ENCODE measurements around the gene UGT1A4.

UGT1A4 gene

GRCh38 chr2:233684640-233685039 lies 33.9 kb upstream of the UGT1A4 start:
- Histone ChIP-seq H3K4me3 (ENCODE audit: extremely low read depth, insufficient read depth, low read length, poor library complexity, severe bottlenecking) (no peak overlapping the region), H3K9me3 (ENCODE audit: control insufficient read depth, low read length) (no peaks in the 10 kb centered on the region), H3K27ac (ENCODE audit: low read depth, low read length, severe bottlenecking) (no peak overlapping the region), H3K36me3 (ENCODE audit: control insufficient read depth, insufficient read depth, low read length) (no peaks in the 10 kb centered on the region), H3K4me1 (ENCODE audit: control insufficient read depth, insufficient read depth, low read length, poor library complexity, severe bottlenecking) (no peaks in the 10 kb centered on the region)
- 100% methylated on average over 1 of the region's 1 CpG; no CpG with 5 or more reads in 1 of the 2 experiments for WGBS, 2 experiments (ENCODE audit: insufficient coverage in 2 of 2)

GRCh38 chr2:233686928-233687327 lies 31.6 kb upstream of the UGT1A4 start:
- Histone ChIP-seq H3K9me3 (ENCODE audit: control insufficient read depth, low read length) (no peaks in the 10 kb centered on the region), H3K4me1 (ENCODE audit: control insufficient read depth, insufficient read depth, low read length, poor library complexity, severe bottlenecking) (no peaks in the 10 kb centered on the region), H3K36me3 (ENCODE audit: control insufficient read depth, insufficient read depth, low read length) (no peaks in the 10 kb centered on the region), H3K27ac (ENCODE audit: low read depth, low read length, severe bottlenecking) (no peak overlapping the region), H3K4me3 (ENCODE audit: extremely low read depth, insufficient read depth, low read length, poor library complexity, severe bottlenecking) (no peak overlapping the region)
- 79 to 81% methylated on average over 2 to 3 of the region's 5 CpGs for WGBS, 2 experiments (ENCODE audit: insufficient coverage in 2 of 2)

GRCh38 chr2:233688341-233688740 lies 30.2 kb upstream of the UGT1A4 start:
- 78 to 100% methylated on average over 2 to 3 of the region's 5 CpGs for WGBS, 2 experiments (ENCODE audit: insufficient coverage in 2 of 2)
- H3K4me3 ChIP-seq (ENCODE audit: extremely low read depth, insufficient read depth, low read length, poor library complexity, severe bottlenecking) = no peak overlapping the region
- H3K36me3 ChIP-seq (ENCODE audit: control insufficient read depth, insufficient read depth, low read length) = no peaks in the 10 kb centered on the region
- H3K4me1 ChIP-seq (ENCODE audit: control insufficient read depth, insufficient read depth, low read length, poor library complexity, severe bottlenecking) = no peaks in the 10 kb centered on the region
- H3K27ac ChIP-seq (ENCODE audit: low read depth, low read length, severe bottlenecking) = no peak overlapping the region
- no peaks in the 10 kb centered on the region for H3K9me3 ChIP-seq (ENCODE audit: control insufficient read depth, low read length)

GRCh38 chr2:233689031-233689430 lies 29.5 kb upstream of the UGT1A4 start:
- no peaks in the 10 kb centered on the region for H3K4me1 ChIP-seq (ENCODE audit: control insufficient read depth, insufficient read depth, low read length, poor library complexity, severe bottlenecking)
- H3K36me3 ChIP-seq (ENCODE audit: control insufficient read depth, insufficient read depth, low read length) = no peaks in the 10 kb centered on the region
- no peak overlapping the region for H3K27ac ChIP-seq (ENCODE audit: low read depth, low read length, severe bottlenecking)
- H3K4me3 ChIP-seq (ENCODE audit: extremely low read depth, insufficient read depth, low read length, poor library complexity, severe bottlenecking) = no peak overlapping the region
- no peaks in the 10 kb centered on the region for H3K9me3 ChIP-seq (ENCODE audit: control insufficient read depth, low read length)

- WGBS, 2 experiments (ENCODE audit: insufficient coverage in 2 of 2) = 54 to 60% methylated on average over 1 to 2 of the region's 3 CpGs
- Histone ChIP-seq H3K4me1 (ENCODE audit: control insufficient read depth, insufficient read depth, low read length, poor library complexity, severe bottlenecking) (no peaks in the 10 kb centered on the region), H3K4me3 (ENCODE audit: extremely low read depth, insufficient read depth, low read length, poor library complexity, severe bottlenecking) (no peak overlapping the region), H3K36me3 (ENCODE audit: control insufficient read depth, insufficient read depth, low read length) (no peaks in the 10 kb centered on the region), H3K9me3 (ENCODE audit: control insufficient read depth, low read length) (no peaks in the 10 kb centered on the region), H3K27ac (ENCODE audit: low read depth, low read length, severe bottlenecking) (no peak overlapping the region)
Measured at GRCh38 chr2:233689501-233689900, 29.0 kb upstream of the UGT1A4 start.

- Histone ChIP-seq H3K4me1 (ENCODE audit: control insufficient read depth, insufficient read depth, low read length, poor library complexity, severe bottlenecking) (no peaks in the 10 kb centered on the region), H3K9me3 (ENCODE audit: control insufficient read depth, low read length) (no peaks in the 10 kb centered on the region), H3K4me3 (ENCODE audit: extremely low read depth, insufficient read depth, low read length, poor library complexity, severe bottlenecking) (no peak overlapping the region), H3K36me3 (ENCODE audit: control insufficient read depth, insufficient read depth, low read length) (no peaks in the 10 kb centered on the region), H3K27ac (ENCODE audit: low read depth, low read length, severe bottlenecking) (no peak overlapping the region)
- WGBS, 2 experiments (ENCODE audit: insufficient coverage in 2 of 2) = 60 to 71% methylated on average over 1 of the region's 4 CpGs
Measured at GRCh38 chr2:233690444-233690843, 28.1 kb upstream of the UGT1A4 start.

- Histone ChIP-seq H3K4me3 (ENCODE audit: extremely low read depth, insufficient read depth, low read length, poor library complexity, severe bottlenecking) (no peak overlapping the region), H3K27ac (ENCODE audit: low read depth, low read length, severe bottlenecking) (no peak overlapping the region), H3K36me3 (ENCODE audit: control insufficient read depth, insufficient read depth, low read length) (no peaks in the 10 kb centered on the region), H3K4me1 (ENCODE audit: control insufficient read depth, insufficient read depth, low read length, poor library complexity, severe bottlenecking) (no peaks in the 10 kb centered on the region), H3K9me3 (ENCODE audit: control insufficient read depth, low read length) (no peaks in the 10 kb centered on the region)
- 88% methylated on average over 4 to 6 of the region's 11 CpGs for WGBS, 2 experiments (ENCODE audit: insufficient coverage in 2 of 2)
Measured at GRCh38 chr2:233691443-233692433, 26.8 kb upstream of the UGT1A4 start.

GRCh38 chr2:233692648-233693047 lies 25.9 kb upstream of the UGT1A4 start, which contains the start of gene UGT1A6:
Gene UGT1A6, plus strand, starts transcription at chr2:233692890. Its CDS starts 115 bp downstream, at chr2:233693005.
- H3K4me1 ChIP-seq (ENCODE audit: control insufficient read depth, insufficient read depth, low read length, poor library complexity, severe bottlenecking) = no peaks in the 10 kb centered on the region
- no peaks in the 10 kb centered on the region for H3K36me3 ChIP-seq (ENCODE audit: control insufficient read depth, insufficient read depth, low read length)
- WGBS, 2 experiments (ENCODE audit: insufficient coverage in 2 of 2) = 93 to 94% methylated on average over 2 to 3 of the region's 4 CpGs
- H3K9me3 ChIP-seq (ENCODE audit: control insufficient read depth, low read length) = no peaks in the 10 kb centered on the region
- H3K27ac ChIP-seq (ENCODE audit: low read depth, low read length, severe bottlenecking) = no peak within 1 kb of the TSS
- H3K4me3 ChIP-seq (ENCODE audit: extremely low read depth, insufficient read depth, low read length, poor library complexity, severe bottlenecking) = no peak within 1 kb of the TSS

GRCh38 chr2:233693963-233694362 lies 24.6 kb upstream of the UGT1A4 start:
- Histone ChIP-seq H3K9me3 (ENCODE audit: control insufficient read depth, low read length) (no peaks in the 10 kb centered on the region), H3K27ac (ENCODE audit: low read depth, low read length, severe bottlenecking) (no peak overlapping the region), H3K4me3 (ENCODE audit: extremely low read depth, insufficient read depth, low read length, poor library complexity, severe bottlenecking) (no peak overlapping the region), H3K4me1 (ENCODE audit: control insufficient read depth, insufficient read depth, low read length, poor library complexity, severe bottlenecking) (no peaks in the 10 kb centered on the region), H3K36me3 (ENCODE audit: control insufficient read depth, insufficient read depth, low read length) (no peaks in the 10 kb centered on the region)
- 91 to 100% methylated on average over 5 of the region's 6 CpGs for WGBS, 2 experiments (ENCODE audit: insufficient coverage in 2 of 2)

GRCh38 chr2:233698740-233699139 lies 19.8 kb upstream of the UGT1A4 start:
- no peak overlapping the region for H3K27ac ChIP-seq (ENCODE audit: low read depth, low read length, severe bottlenecking)
- WGBS, 2 experiments (ENCODE audit: insufficient coverage in 2 of 2) = 68 to 86% methylated on average over 1 to 4 of the region's 4 CpGs
- no peaks in the 10 kb centered on the region for H3K36me3 ChIP-seq (ENCODE audit: control insufficient read depth, insufficient read depth, low read length)
- no peaks in the 10 kb centered on the region for H3K9me3 ChIP-seq (ENCODE audit: control insufficient read depth, low read length)
- no peak overlapping the region for H3K4me3 ChIP-seq (ENCODE audit: extremely low read depth, insufficient read depth, low read length, poor library complexity, severe bottlenecking)
- peaks cover 4% of the 10 kb centered on the region for H3K4me1 ChIP-seq (ENCODE audit: control insufficient read depth, insufficient read depth, low read length, poor library complexity, severe bottlenecking)

- Histone ChIP-seq H3K9me3 (ENCODE audit: control insufficient read depth, low read length) (no peaks in the 10 kb centered on the region), H3K36me3 (ENCODE audit: control insufficient read depth, insufficient read depth, low read length) (no peaks in the 10 kb centered on the region), H3K4me3 (ENCODE audit: extremely low read depth, insufficient read depth, low read length, poor library complexity, severe bottlenecking) (no peak overlapping the region), H3K4me1 (ENCODE audit: control insufficient read depth, insufficient read depth, low read length, poor library complexity, severe bottlenecking) (peaks cover 4% of the 10 kb centered on the region), H3K27ac (ENCODE audit: low read depth, low read length, severe bottlenecking) (peak overlapping the region; percentile 83)
- WGBS, 2 experiments (ENCODE audit: insufficient coverage in 2 of 2) = 83 to 100% methylated on average over 2 to 3 of the region's 8 CpGs
Measured at GRCh38 chr2:233699424-233700027, 19.0 kb upstream of the UGT1A4 start.

All from mesodermal cell (in vitro differentiated cells).